GM21390 (cell line): ENCODE measurements around the gene SLC12A2.

Source experiments
- ATAC-seq: cut with Tn5 transposase; IDR thresholded peaks from one replicate; pipeline ENCODE4 v1.9.1; 2021; ENCODE audit not compliant: unreplicated experiment

SLC12A2 gene

GRCh38 chr5:128163991-128164390, 80.4 kb downstream of the SLC12A2 start:
- no peak for ATAC-seq

- ATAC-seq, result no peak
Measured at GRCh38 chr5:128169401-128170017, 85.9 kb downstream of the SLC12A2 start.

- no peak for ATAC-seq
Measured at GRCh38 chr5:128172102-128172501, 88.5 kb downstream of the SLC12A2 start.

- ATAC-seq, result no peak
Measured at GRCh38 chr5:128174951-128175350, 91.4 kb downstream of the SLC12A2 start.

GRCh38 chr5:128192368-128192767, 108.8 kb downstream of the SLC12A2 start:
- no peak for ATAC-seq

- ATAC-seq, result no peak
Measured at GRCh38 chr5:128193665-128194390, 110.3 kb downstream of the SLC12A2 start.

GRCh38 chr5:128195316-128195715, 111.8 kb downstream of the SLC12A2 start:
- ATAC-seq, result no peak

GRCh38 chr5:128196080-128196479, 112.5 kb downstream of the SLC12A2 start:
- no peak for ATAC-seq

- ATAC-seq, result no peak
Measured at GRCh38 chr5:128196791-128197190, 113.2 kb downstream of the SLC12A2 start.

- ATAC-seq, result peak; percentile 59
Measured at GRCh38 chr5:128197896-128198522, 114.4 kb downstream of the SLC12A2 start.

GRCh38 chr5:128199104-128199503, 115.5 kb downstream of the SLC12A2 start:
- no peak for ATAC-seq

- no peak for ATAC-seq
Measured at GRCh38 chr5:128199611-128200010, 116.0 kb downstream of the SLC12A2 start.

- peak; percentile 93 for ATAC-seq
Measured at GRCh38 chr5:128201065-128201926, 117.7 kb downstream of the SLC12A2 start.

- ATAC-seq, result no peak
Measured at GRCh38 chr5:128202320-128202719, 118.8 kb downstream of the SLC12A2 start.

- no peak for ATAC-seq
Measured at GRCh38 chr5:128208436-128208835, 124.9 kb downstream of the SLC12A2 start.

GRCh38 chr5:128212191-128212806, 128.7 kb downstream of the SLC12A2 start:
- no peak for ATAC-seq

GRCh38 chr5:128213340-128213739, 129.8 kb downstream of the SLC12A2 start:
- no peak for ATAC-seq

GRCh38 chr5:128213833-128214232, 130.3 kb downstream of the SLC12A2 start:
- no peak for ATAC-seq

- ATAC-seq, result no peak
Measured at GRCh38 chr5:128216285-128216684, 132.7 kb downstream of the SLC12A2 start.

- no peak for ATAC-seq
Measured at GRCh38 chr5:128216860-128217531, 133.4 kb downstream of the SLC12A2 start.
